Measurements from ENCODE around the gene LRRC45.

The LRRC45 gene

GRCh38 chr17:82008941-82009405 is 14.1 kb upstream of the LRRC45 start:
- TF ChIP-seq, protein P1, sequence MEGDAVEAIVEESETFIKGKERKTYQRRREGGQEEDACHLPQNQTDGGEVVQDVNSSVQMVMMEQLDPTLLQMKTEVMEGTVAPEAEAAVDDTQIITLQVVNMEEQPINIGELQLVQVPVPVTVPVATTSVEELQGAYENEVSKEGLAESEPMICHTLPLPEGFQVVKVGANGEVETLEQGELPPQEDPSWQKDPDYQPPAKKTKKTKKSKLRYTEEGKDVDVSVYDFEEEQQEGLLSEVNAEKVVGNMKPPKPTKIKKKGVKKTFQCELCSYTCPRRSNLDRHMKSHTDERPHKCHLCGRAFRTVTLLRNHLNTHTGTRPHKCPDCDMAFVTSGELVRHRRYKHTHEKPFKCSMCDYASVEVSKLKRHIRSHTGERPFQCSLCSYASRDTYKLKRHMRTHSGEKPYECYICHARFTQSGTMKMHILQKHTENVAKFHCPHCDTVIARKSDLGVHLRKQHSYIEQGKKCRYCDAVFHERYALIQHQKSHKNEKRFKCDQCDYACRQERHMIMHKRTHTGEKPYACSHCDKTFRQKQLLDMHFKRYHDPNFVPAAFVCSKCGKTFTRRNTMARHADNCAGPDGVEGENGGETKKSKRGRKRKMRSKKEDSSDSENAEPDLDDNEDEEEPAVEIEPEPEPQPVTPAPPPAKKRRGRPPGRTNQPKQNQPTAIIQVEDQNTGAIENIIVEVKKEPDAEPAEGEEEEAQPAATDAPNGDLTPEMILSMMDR (IDR thresholded peaks at IDR 0.05; ENCODE audit: insufficient read depth, low read length, poor library complexity, severe bottlenecking) = no peak
- no peak for TF ChIP-seq EZH2phosphoT487 (conservative IDR thresholded peaks at IDR 0.05; ENCODE audit: low read length)
- Histone ChIP-seq H3K9me3 (ENCODE audit: insufficient read depth, low read length) (no peaks in the 10 kb centered on the region), H3K79me2 (ENCODE audit: insufficient read depth, low read length) (no peaks in the 10 kb centered on the region), H3K4me2 (ENCODE audit: low read depth, low read length, poor library complexity, severe bottlenecking) (no peak overlapping the region), H4K20me1 (ENCODE audit: low read depth, low read length) (no peaks in the 10 kb centered on the region), H3K36me3 (ENCODE audit: low read length) (no peaks in the 10 kb centered on the region), H3K9ac (ENCODE audit: low read length) (no peak overlapping the region), H3K27ac (ENCODE audit: low read depth, low read length) (no peak overlapping the region), H2AFZ (ENCODE audit: low read depth, low read length, severe bottlenecking) (no peak overlapping the region), H3K4me3 (ENCODE audit: insufficient read depth, low read length, poor library complexity, severe bottlenecking) (no peak overlapping the region), H3K27me3 (ENCODE audit: low read length) (no peaks in the 10 kb centered on the region), H3K9me2 (replicated peaks; ENCODE audit: insufficient read depth, low read length) (no peaks in the 10 kb centered on the region), H3F3A (ENCODE audit: insufficient read depth) (no peaks in the 10 kb centered on the region)

DNA sequence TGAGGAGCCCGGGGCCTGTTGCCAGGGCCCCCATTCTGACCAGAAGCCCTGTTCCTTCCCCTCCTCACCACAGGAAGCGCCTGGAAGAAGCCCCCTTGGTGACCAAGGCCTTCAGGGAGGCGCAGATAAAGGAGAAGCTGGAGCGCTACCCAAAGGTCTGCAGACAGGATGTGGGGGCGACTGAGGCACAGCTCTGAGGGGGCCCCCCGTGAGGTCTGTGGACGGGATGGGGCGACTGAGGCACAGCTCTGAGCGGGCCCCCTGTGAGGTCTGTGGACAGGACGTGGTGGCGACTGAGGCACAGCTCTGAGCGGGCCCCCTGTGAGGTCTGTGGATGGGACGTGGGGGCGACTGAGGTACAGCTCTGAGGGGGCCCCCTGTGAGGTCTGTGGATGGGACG is 13.7 kb upstream of the LRRC45 start:
- H3F3A ChIP-seq (ENCODE audit: insufficient read depth) = no peaks in the 10 kb centered on the region
- H3K4me3 ChIP-seq (ENCODE audit: insufficient read depth, low read length, poor library complexity, severe bottlenecking) = no peak overlapping the region

GRCh38 chr17:82010575-82011525 is 12.3 kb upstream of the LRRC45 start:
- Histone ChIP-seq H3K27ac (ENCODE audit: low read depth, low read length) (no peak overlapping the region), H3K27me3 (ENCODE audit: low read length) (no peaks in the 10 kb centered on the region), H3K4me3 (ENCODE audit: insufficient read depth, low read length, poor library complexity, severe bottlenecking) (no peak overlapping the region), H3K4me2 (ENCODE audit: low read depth, low read length, poor library complexity, severe bottlenecking) (no peak overlapping the region), H3K9me3 (ENCODE audit: insufficient read depth, low read length) (no peaks in the 10 kb centered on the region), H3K9me2 (replicated peaks; ENCODE audit: insufficient read depth, low read length) (no peaks in the 10 kb centered on the region), H3K36me3 (ENCODE audit: low read length) (no peaks in the 10 kb centered on the region), H2AFZ (ENCODE audit: low read depth, low read length, severe bottlenecking) (no peak overlapping the region), H3F3A (ENCODE audit: insufficient read depth) (no peaks in the 10 kb centered on the region), H4K20me1 (ENCODE audit: low read depth, low read length) (no peaks in the 10 kb centered on the region), H3K9ac (ENCODE audit: low read length) (no peak overlapping the region), H3K79me2 (ENCODE audit: insufficient read depth, low read length) (no peaks in the 10 kb centered on the region)
- TF ChIP-seq, protein P1 (IDR thresholded peaks at IDR 0.05; ENCODE audit: insufficient read depth, low read length, poor library complexity, severe bottlenecking) = no peak
- TF ChIP-seq EZH2phosphoT487 (conservative IDR thresholded peaks at IDR 0.05; ENCODE audit: low read length) = no peak

More for the DNA sequence above, 13.7 kb upstream of the LRRC45 start:
- Histone ChIP-seq H2AFZ (ENCODE audit: low read depth, low read length, severe bottlenecking) (no peak overlapping the region), H3K79me2 (ENCODE audit: insufficient read depth, low read length) (no peaks in the 10 kb centered on the region), H3K36me3 (ENCODE audit: low read length) (no peaks in the 10 kb centered on the region), H3K4me2 (ENCODE audit: low read depth, low read length, poor library complexity, severe bottlenecking) (no peak overlapping the region), H3K27ac (ENCODE audit: low read depth, low read length) (no peak overlapping the region), H3K9ac (ENCODE audit: low read length) (no peak overlapping the region), H3K9me2 (replicated peaks; ENCODE audit: insufficient read depth, low read length) (no peaks in the 10 kb centered on the region), H3K9me3 (ENCODE audit: insufficient read depth, low read length) (no peaks in the 10 kb centered on the region), H3K27me3 (ENCODE audit: low read length) (no peaks in the 10 kb centered on the region), H4K20me1 (ENCODE audit: low read depth, low read length) (no peaks in the 10 kb centered on the region)
- TF ChIP-seq EZH2phosphoT487 (conservative IDR thresholded peaks at IDR 0.05; ENCODE audit: low read length) = no peak
- TF ChIP-seq, protein P1 (IDR thresholded peaks at IDR 0.05; ENCODE audit: insufficient read depth, low read length, poor library complexity, severe bottlenecking) = no peak
